Panc1 (cell line): ENCODE data around the gene CRELD2.

Experiments used
- POLR2AphosphoS5 ChIP-seq: IDR thresholded peaks from 2 replicates; pipeline ENCODE4 v1.6.1; 2012; ENCODE audit warnings: mild to moderate bottlenecking, low read depth, low read length, moderate library complexity
- TF ChIP-seq, protein P1 (sequence below): fragments of 450-650 bp; IDR thresholded peaks from 2 replicates; pipeline ENCODE4 v1.5.1; 2017; ENCODE audit warnings: mild to moderate bottlenecking
- TF ChIP-seq, protein P2 (sequence below), 2 experiments: IDR thresholded peaks; 2 replicates each; pipeline ENCODE4 v1.6.1; 2011 to 2012; ENCODE audit warnings: low read depth in 2 of 2, control low read depth in 1 of 2, low read length in 1 of 2, mild to moderate bottlenecking in 1 of 2, moderate library complexity in 1 of 2; ENCODE audit not compliant: insufficient read depth in 1 of 2

DNA sequence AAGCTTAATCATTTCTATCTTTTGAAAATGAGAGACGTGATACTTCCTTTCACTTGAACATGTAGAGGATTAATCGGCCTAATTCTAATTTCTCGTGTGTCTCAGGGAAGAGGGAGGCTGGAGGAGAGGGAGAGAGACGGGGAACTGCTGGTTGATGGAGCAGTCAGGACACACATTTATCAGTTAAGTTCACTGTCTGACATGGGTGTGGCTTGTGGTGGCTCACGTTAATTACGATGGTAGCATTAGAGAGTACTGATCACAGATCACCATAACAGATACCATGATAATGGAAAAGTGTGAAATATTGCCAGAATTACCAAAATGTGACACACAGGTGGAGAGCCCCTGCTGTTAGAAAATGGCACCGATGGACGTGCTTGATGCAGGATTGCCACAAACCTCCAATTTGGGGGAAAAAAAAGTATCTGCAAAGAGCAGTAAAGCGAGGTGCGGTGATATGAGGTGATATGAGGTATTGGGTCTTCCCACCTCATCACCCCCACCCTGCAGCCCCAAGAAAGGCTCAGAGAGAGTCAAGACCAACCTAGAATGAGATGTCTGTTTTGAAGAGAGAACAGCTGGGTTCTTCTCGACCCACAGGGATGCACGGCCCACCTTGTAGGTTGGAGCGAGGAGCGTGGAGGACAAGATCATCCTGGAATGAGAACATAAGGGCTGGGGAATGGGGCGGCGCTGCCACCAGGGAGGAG lies 45.0 kb upstream of the CRELD2 start:
- TF ChIP-seq, protein P1, sequence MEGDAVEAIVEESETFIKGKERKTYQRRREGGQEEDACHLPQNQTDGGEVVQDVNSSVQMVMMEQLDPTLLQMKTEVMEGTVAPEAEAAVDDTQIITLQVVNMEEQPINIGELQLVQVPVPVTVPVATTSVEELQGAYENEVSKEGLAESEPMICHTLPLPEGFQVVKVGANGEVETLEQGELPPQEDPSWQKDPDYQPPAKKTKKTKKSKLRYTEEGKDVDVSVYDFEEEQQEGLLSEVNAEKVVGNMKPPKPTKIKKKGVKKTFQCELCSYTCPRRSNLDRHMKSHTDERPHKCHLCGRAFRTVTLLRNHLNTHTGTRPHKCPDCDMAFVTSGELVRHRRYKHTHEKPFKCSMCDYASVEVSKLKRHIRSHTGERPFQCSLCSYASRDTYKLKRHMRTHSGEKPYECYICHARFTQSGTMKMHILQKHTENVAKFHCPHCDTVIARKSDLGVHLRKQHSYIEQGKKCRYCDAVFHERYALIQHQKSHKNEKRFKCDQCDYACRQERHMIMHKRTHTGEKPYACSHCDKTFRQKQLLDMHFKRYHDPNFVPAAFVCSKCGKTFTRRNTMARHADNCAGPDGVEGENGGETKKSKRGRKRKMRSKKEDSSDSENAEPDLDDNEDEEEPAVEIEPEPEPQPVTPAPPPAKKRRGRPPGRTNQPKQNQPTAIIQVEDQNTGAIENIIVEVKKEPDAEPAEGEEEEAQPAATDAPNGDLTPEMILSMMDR = no peak
- TF ChIP-seq POLR2AphosphoS5 = no peak
- TF ChIP-seq, protein P2, sequence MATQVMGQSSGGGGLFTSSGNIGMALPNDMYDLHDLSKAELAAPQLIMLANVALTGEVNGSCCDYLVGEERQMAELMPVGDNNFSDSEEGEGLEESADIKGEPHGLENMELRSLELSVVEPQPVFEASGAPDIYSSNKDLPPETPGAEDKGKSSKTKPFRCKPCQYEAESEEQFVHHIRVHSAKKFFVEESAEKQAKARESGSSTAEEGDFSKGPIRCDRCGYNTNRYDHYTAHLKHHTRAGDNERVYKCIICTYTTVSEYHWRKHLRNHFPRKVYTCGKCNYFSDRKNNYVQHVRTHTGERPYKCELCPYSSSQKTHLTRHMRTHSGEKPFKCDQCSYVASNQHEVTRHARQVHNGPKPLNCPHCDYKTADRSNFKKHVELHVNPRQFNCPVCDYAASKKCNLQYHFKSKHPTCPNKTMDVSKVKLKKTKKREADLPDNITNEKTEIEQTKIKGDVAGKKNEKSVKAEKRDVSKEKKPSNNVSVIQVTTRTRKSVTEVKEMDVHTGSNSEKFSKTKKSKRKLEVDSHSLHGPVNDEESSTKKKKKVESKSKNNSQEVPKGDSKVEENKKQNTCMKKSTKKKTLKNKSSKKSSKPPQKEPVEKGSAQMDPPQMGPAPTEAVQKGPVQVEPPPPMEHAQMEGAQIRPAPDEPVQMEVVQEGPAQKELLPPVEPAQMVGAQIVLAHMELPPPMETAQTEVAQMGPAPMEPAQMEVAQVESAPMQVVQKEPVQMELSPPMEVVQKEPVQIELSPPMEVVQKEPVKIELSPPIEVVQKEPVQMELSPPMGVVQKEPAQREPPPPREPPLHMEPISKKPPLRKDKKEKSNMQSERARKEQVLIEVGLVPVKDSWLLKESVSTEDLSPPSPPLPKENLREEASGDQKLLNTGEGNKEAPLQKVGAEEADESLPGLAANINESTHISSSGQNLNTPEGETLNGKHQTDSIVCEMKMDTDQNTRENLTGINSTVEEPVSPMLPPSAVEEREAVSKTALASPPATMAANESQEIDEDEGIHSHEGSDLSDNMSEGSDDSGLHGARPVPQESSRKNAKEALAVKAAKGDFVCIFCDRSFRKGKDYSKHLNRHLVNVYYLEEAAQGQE (IDR thresholded peaks at IDR 0.05; ENCODE audit: insufficient read depth in 1 of 2, low read depth in 2 of 2, low read length in 1 of 2) = no peak
